OCI-LY7 (cell line): ENCODE data around the gene TEX36. TPM values are rescaled to one million over a fixed set of nuclear protein-coding genes. Genes with fewer than 3 reads are reported as not detected.

ENCODE experiments used
- BruUV-seq: library from RNA; stranded (reverse); fragments of 400-500 nt; replicated peaks from 2 replicates; lab custom pipeline; 2021; lab: Mats Ljungman, UMichigan
- CTCF ChIA-PET: fragments of 300-600 bp; sonication (Branson Sonifier 250); formaldehyde crosslinking; loops from one replicate; lab custom pipeline; 2022; ENCODE audit warnings: antibody characterized with exemption; ENCODE audit not compliant: unreplicated experiment; lab: Charles Lee
- POLR2A ChIA-PET: fragments of 300-600 bp; sonication (Branson Sonifier 250); formaldehyde crosslinking; loops from one replicate; lab custom pipeline; 2022; ENCODE audit warnings: antibody characterized with exemption; lab: Charles Lee
- DNase-seq: peaks from one replicate; pipeline ENCODE4 v3.0.0-alpha.2; 2015; ENCODE audit warnings: low spot score
- H2AFZ ChIP-seq: fragments of 200-600 bp; sonication (generic), shearing (Covaris generic); 2 replicates; pipeline ENCODE4 v1.6.1; 2014; ENCODE audit warnings: mild to moderate bottlenecking, antibody characterized with exemption, low read length, moderate library complexity
- H3K27ac ChIP-seq: fragments of 200-600 bp; sonication (generic); 2 replicates; pipeline ENCODE4 v1.5.1; 2014; ENCODE audit warnings: mixed run types, low read depth, mild to moderate bottlenecking, moderate library complexity, low read length, inconsistent platforms; ENCODE audit not compliant: poor library complexity, severe bottlenecking
- H3K36me3 ChIP-seq: fragments of 200-600 bp; sonication (generic); 2 replicates; pipeline ENCODE4 v1.6.1; 2014; ENCODE audit warnings: mild to moderate bottlenecking, antibody characterized with exemption, low read length, moderate library complexity, mixed read lengths; ENCODE audit not compliant: insufficient read depth
- H3K4me1 ChIP-seq: fragments of 200-600 bp; sonication (generic); 2 replicates; pipeline ENCODE4 v1.5.1; 2014; ENCODE audit warnings: mild to moderate bottlenecking, low read length; ENCODE audit not compliant: insufficient read depth, poor library complexity, severe bottlenecking
- H3K4me2 ChIP-seq: fragments of 200-600 bp; sonication (generic); 2 replicates; pipeline ENCODE4 v1.6.1; 2014; ENCODE audit warnings: mild to moderate bottlenecking, low read length
- H3K4me3 ChIP-seq: fragments of 200-600 bp; sonication (generic); 2 replicates; pipeline ENCODE4 v1.5.1; 2014; ENCODE audit warnings: mild to moderate bottlenecking, low read depth, low read length; ENCODE audit not compliant: poor library complexity, severe bottlenecking
- H3K79me2 ChIP-seq: fragments of 200-600 bp; sonication (generic); 2 replicates; pipeline ENCODE4 v1.6.1; 2016; ENCODE audit warnings: low read depth, mild to moderate bottlenecking, low read length, moderate library complexity, mixed read lengths; ENCODE audit not compliant: insufficient read depth
- H3K9me2 ChIP-seq: fragments of 200-600 bp; sonication (generic); 2 replicates; pipeline ENCODE4 v1.6.1; 2016; ENCODE audit warnings: mild to moderate bottlenecking, low read length, mixed read lengths; ENCODE audit not compliant: insufficient read depth
- H3K9me3 ChIP-seq: fragments of 200-600 bp; sonication (generic); 2 replicates; pipeline ENCODE4 v1.6.1; 2014; ENCODE audit warnings: mild to moderate bottlenecking, mixed run types, low read length, mixed read lengths
- H4K20me1 ChIP-seq: fragments of 200-600 bp; sonication (generic); 2 replicates; pipeline ENCODE4 v1.6.1; 2014; ENCODE audit warnings: mild to moderate bottlenecking, antibody characterized with exemption, low read length, moderate library complexity, mixed read lengths; ENCODE audit not compliant: insufficient read depth
- EZH2phosphoT487 ChIP-seq: fragments of 200-600 bp; sonication (generic); IDR thresholded peaks from 2 replicates; pipeline ENCODE4 v1.6.1; 2018; ENCODE audit warnings: low read depth, borderline replicate concordance, mild to moderate bottlenecking, mixed run types, antibody characterized with exemption, low read length, moderate library complexity, mixed read lengths
- intact Hi-C: fragments of 100-400 bp; cut with micrococcal nuclease; formaldehyde crosslinking; loops from one replicate; pipeline ENCODE4 v1.10.0; 2022; ENCODE audit not compliant: unreplicated experiment
- total RNA-seq, 2 experiments: library from RNA; depleted of rRNA in 1 of 2; stranded (reverse); fragments of >200 nt in 1 of 2; shearing (Covaris generic) in 1 of 2; gene quantifications; 2 replicates each; pipeline ENCODE4 v1.2.3, GENCODE V29; 2014 to 2022
- TF ChIP-seq, protein P1 (sequence below): fragments of 200-600 bp; sonication (generic); conservative IDR thresholded peaks from 2 replicates; pipeline ENCODE4 v1.5.1; 2014; ENCODE audit warnings: mild to moderate bottlenecking, antibody characterized with exemption, low read length, moderate library complexity, mixed read lengths

Gene TEX36
- total RNA-seq, 2 experiments from 2014 or later, result not detected

DNA sequence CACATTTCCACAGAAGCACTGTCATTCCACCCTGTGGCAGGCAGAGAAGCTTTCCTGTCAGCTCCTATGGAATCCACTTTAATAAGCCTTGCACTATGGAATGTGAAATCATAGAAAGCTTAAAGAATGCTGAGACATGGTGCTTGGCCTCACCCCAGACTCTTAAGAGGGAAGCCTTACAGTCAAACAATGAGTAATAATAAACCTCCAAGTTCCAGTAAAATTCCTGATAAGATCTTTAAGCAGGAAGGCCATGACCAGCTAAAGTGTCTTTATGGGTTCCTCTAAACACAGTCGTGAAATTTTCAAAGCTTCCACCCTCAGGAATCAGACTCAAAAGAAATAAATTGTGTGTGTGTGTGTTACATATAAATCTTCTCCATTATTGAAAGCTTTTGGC, 11.9 kb upstream of the TEX36 start:
- no peak for DNase-seq
- Histone ChIP-seq H3K36me3 (no peaks in the 10 kb centered on the region), H3K27ac (no peak overlapping the region), H2AFZ (no peak overlapping the region), H3K4me3 (no peak overlapping the region), H3K4me1 (peaks cover 19% of the 10 kb centered on the region), H3K79me2 (no peaks in the 10 kb centered on the region), H4K20me1 (no peaks in the 10 kb centered on the region), H3K9me3 (no peaks in the 10 kb centered on the region), H3K4me2 (no peak overlapping the region), H3K9me2 (no peaks in the 10 kb centered on the region)
- intact Hi-C loops, result no loop called here
- ChIA-PET CTCF (no interaction called here), POLR2A (interaction anchor here (0.9 kb wide), 1 partner anchor 10 kb away, joined by 4 read pairs; no protein-coding TSS in a partner anchor)
- TF ChIP-seq, protein P1, sequence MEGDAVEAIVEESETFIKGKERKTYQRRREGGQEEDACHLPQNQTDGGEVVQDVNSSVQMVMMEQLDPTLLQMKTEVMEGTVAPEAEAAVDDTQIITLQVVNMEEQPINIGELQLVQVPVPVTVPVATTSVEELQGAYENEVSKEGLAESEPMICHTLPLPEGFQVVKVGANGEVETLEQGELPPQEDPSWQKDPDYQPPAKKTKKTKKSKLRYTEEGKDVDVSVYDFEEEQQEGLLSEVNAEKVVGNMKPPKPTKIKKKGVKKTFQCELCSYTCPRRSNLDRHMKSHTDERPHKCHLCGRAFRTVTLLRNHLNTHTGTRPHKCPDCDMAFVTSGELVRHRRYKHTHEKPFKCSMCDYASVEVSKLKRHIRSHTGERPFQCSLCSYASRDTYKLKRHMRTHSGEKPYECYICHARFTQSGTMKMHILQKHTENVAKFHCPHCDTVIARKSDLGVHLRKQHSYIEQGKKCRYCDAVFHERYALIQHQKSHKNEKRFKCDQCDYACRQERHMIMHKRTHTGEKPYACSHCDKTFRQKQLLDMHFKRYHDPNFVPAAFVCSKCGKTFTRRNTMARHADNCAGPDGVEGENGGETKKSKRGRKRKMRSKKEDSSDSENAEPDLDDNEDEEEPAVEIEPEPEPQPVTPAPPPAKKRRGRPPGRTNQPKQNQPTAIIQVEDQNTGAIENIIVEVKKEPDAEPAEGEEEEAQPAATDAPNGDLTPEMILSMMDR, result no peak
- no peak for TF ChIP-seq EZH2phosphoT487
- no TSS peak for BruUV-seq

DNA sequence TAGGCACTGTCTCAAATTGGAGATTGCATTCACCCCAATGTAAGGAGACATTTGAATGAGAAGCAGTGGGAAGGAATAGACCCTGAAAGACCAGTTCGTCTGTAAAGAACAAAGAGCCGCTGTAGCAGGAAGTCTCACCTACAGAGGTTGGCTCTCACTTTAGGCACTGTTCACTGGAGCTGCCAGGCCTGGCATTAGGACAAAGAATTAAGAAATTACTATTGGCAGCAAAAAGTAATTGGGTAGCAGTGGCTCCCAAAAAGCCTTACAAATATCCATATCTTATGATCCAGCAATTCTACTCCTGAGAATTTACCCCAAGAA, 10.5 kb upstream of the TEX36 start:
- Histone ChIP-seq H4K20me1 (no peaks in the 10 kb centered on the region), H2AFZ (no peak overlapping the region), H3K9me3 (no peaks in the 10 kb centered on the region), H3K36me3 (no peaks in the 10 kb centered on the region), H3K4me3 (no peak overlapping the region), H3K9me2 (no peaks in the 10 kb centered on the region), H3K4me2 (no peak overlapping the region), H3K27ac (no peak overlapping the region), H3K4me1 (peaks cover 14% of the 10 kb centered on the region), H3K79me2 (no peaks in the 10 kb centered on the region)
- DNase-seq, result no peak
- TF ChIP-seq, protein P1, result no peak
- no peak for TF ChIP-seq EZH2phosphoT487
- no TSS peak for BruUV-seq
- ChIA-PET CTCF (no interaction called here), POLR2A (interaction anchor here (0.6 to 0.8 kb wide), 2 partner anchors 26 to 279 kb away, joined by 3 read pairs; partner anchors contain the start of gene EDRF1)
- intact Hi-C loops, result no loop called here

DNA sequence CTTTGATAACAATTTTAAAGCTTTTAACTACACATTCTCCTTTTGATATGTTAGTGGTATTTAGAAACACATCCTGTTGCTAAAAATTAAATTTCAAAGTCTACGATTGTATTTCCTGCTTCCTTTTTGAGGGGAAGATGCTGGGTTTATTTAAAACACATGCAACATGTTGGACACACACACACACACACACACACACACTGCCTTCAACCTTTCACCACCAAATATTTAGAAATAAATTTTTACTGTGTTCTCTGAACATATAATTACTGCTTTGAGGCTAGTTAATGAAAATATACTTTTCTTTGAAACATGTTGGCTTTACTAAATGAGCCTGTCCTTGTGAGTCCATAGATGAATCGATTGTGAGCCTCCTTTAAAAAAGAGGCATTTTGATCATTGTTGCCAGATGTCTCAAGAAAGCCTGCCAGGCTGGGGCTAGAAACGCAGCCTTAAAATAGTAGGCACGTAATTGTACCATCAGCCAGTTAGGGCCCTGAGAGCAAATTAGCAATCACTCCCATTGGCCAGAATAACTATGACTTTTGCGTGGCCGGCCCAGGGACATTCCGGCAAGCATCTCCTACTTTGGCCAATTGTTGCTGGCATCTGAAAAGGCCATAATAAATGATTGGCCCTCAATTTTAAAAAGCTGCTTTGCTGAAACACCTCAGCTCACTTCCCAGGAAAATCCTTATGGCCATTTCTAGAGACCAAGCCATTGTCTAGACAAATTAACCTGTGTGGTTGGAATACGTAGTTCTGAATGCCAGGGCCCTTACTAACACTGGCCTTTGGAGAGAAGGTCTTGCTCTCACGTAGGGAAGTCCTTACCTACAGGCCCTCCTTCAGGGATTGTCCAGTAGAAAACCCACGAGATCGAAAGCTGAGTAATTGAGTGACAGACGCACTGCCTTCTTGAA, 9.9 kb upstream of the TEX36 start:
- Histone ChIP-seq H3K4me1 (peaks cover 14% of the 10 kb centered on the region), H4K20me1 (no peaks in the 10 kb centered on the region), H3K4me2 (peak overlapping the region; percentile 46), H3K4me3 (peak overlapping the region; percentile 9), H3K36me3 (no peaks in the 10 kb centered on the region), H3K9me3 (no peaks in the 10 kb centered on the region), H3K79me2 (no peaks in the 10 kb centered on the region), H2AFZ (peak overlapping the region; percentile 89), H3K27ac (no peak overlapping the region), H3K9me2 (no peaks in the 10 kb centered on the region)
- POLR2A ChIA-PET, result interaction anchor here (0.6 to 0.8 kb wide), 2 partner anchors 27 to 279 kb away, joined by 3 read pairs; partner anchors contain the start of gene EDRF1
- BruUV-seq, result no TSS peak
- CTCF ChIA-PET, result no interaction called here
- intact Hi-C loops, result no loop called here
- DNase-seq, result peak; percentile 22
- TF ChIP-seq, protein P1, result no peak
- no peak for TF ChIP-seq EZH2phosphoT487
